8988T (cell line): Measurements from ENCODE around the gene OR2T33.
"Not testable (repeated sequence)": the region's sequence is repeated elsewhere in the genome, so short reads cannot be mapped to it uniquely, and the experiment has no call there.

ENCODE experiments used
- DNase-seq: peaks from one replicate; pipeline ENCODE4 v3.0.0; 2011

The OR2T33 gene

GRCh38 chr1:248277876-248278275 is at the start of gene OR2T33:
Gene OR2T33, minus strand, starts transcription at chr1:248277976. Its CDS starts 4,162 bp downstream, at chr1:248273814.
- no peak for DNase-seq

GRCh38 chr1:248324468-248324867 is 46.7 kb upstream of the OR2T33 start, which contains the start of gene OR2M7:
Gene OR2M7, minus strand, starts transcription at chr1:248324568. Its CDS starts 0 bp downstream, at chr1:248324568.
- DNase-seq: no peak

- no peak for DNase-seq
Observed at GRCh38 chr1:248316796-248317195, 39.0 kb upstream of the OR2T33 start.

DNA sequence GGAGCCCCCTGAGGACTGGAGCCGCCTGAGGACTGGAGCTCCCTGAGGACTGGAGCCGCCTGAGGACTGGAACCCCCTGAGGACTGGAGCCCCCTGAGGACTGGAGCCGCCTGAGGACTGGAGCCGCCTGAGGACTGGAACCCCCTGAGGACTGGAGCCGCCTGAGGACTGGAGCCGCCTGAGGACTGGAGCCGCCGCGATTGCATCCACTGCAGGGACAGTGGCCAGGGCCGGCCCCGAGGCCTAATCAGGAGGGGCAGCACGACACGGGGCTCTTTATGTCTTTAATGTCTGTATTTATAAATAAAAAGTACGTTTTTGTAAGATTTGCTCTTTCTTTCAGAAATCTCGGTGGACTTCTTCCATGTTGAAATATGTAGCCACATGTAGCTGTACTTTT is 29.0 kb upstream of the OR2T33 start:
- DNase-seq: not testable (repeated sequence)

DNA sequence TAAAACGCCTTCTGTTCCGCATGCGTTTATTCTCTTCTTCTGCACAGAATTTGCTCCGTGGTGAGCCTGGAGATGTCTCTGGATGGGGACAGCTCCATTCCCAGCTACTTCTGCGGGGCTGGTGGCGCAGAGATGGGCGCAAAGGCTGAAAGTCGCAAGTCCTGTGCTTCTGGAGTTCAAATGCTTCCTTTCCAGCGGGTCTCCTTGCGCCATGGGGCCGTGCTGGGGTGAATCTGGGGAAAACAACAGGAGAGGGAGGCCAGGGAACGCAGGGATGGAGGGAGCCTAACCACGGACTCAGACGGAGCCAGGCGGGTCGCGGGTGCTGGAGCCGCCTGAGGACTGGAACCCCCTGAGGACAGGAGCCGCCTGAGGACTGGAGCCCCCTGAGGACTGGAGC is 28.3 kb upstream of the OR2T33 start:
- no peak for DNase-seq

- DNase-seq: not testable (repeated sequence)
Observed at GRCh38 chr1:248305672-248306071, 27.9 kb upstream of the OR2T33 start.

DNA sequence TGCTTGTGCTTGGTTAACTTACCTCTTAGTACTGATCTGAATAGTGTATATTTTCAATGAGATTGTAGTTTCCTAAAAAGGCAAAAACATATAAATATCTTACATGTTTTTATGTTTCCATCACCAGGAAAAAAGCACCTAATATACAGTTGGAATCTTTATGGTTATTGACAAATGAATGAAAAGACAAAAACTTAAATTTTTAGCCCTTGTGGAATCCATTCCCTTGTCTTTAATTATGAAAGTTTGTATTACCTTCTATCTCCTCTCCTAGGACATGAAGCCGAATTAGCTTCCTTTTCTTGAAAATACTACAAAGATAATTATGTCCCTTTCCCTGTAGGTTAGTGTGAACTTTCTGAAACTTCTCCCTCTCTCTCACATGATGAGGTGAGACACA is 25.5 kb upstream of the OR2T33 start, which contains the start of gene OR2T12:
OR2T12 (minus strand) TSS at position 101 of the 400 bp plus-strand sequence. CDS start 7,846 bp downstream, outside the sequence.
- DNase-seq: no peak

DNA sequence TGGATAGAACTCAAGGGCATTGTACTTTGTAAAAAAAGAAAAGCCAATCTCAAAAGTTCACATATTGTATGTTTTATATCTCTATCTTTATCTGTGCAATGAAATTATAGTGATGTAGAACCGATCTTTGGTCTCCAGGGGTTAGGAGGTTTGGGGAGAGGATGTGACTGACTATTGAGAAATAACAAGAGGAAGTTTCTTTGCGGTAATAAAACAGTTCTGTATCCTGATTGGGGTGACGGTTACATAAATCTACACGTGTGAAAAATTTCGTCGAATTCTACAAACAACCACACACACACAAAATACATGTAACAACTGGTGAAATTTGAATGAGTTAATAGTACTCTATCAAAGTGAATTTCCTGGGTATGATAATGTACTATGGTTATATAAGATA is 10.6 kb upstream of the OR2T33 start:
- no peak for DNase-seq

GRCh38 chr1:248273225-248273624 is 4.6 kb downstream of the OR2T33 start:
- DNase-seq: not testable (repeated sequence)

DNA sequence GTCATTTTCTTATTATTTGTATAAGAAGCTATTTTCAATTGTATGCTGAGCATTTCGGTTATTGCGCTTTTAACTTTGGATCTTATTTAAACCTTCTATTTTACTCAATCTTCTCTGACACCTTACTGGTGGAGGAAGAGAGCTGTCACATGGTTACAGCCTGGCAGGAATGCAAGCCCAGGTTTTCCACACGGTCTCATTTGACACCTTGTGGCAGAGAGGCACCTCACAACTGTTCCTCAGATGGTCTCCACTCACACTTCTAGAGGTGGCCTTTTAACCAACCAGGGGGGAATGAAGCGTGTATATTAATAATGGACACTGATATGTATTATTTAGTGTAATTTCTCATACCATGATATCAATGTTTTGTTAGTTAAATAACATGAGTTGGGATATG is 9.6 kb downstream of the OR2T33 start:
- no peak for DNase-seq

DNA sequence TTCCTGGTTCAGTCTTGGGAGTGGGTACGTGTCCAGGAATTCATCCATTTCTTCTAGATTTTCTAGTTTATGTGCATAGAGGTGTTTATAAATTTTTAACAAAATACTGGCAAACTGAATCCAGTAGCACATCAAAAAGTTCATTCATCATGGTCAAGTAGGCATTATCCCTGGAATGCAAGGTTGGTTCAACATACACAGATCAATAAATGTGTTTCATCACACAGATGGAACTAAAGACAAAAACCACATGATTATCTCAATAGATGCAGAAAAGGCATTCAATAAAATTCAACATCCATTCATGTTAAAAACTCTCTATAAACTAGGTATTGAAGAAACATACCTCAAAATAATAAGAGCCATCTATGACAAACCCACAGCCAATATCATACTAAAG is 18.5 kb downstream of the OR2T33 start:
- DNase-seq: not testable (repeated sequence)

GRCh38 chr1:248243204-248243603 is 34.6 kb downstream of the OR2T33 start:
- peak; percentile 15 for DNase-seq

GRCh38 chr1:248239478-248239877 is 38.3 kb downstream of the OR2T33 start:
- DNase-seq: no peak

- DNase-seq: no peak
Observed at GRCh38 chr1:248231117-248231516, 46.7 kb downstream of the OR2T33 start, which contains the start of gene OR2M4. Gene OR2M4, plus strand, starts transcription at chr1:248231417. Its CDS starts 7,512 bp downstream, at chr1:248238929.

DNA sequence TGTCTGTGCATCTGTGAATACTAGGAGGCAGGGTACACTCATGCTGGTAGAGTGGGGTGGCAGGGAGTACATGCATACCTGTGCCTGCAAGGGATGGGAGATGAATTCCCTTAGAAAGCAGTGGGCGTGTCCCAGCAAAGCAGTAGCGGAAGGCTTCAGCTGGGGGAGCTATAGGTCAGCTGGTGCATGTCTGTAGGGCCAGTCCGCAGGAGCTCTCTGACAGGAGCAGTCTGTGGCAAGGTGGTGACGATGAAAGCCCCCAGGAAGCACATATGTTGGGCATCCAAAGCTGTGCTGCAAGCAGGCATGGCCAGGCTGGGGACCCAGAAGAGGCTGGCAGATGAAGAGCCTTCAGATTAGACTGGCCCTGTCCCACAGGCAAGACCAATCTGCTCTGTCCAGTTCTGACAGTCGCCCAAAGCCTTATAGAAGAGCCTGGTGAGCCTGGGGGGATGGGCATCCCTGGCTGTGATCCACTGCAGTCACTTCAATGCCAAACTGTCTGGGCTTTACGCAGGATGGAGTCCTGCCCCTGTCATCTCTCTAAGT is 48.3 kb downstream of the OR2T33 start:
- DNase-seq: no peak

GRCh38 chr1:248225537-248225936 is 52.2 kb downstream of the OR2T33 start:
- no peak for DNase-seq
